GM12878 (cell line): ENCODE data around the gene ODAM. TPM values are rescaled to one million over a fixed set of nuclear protein-coding genes. Genes with fewer than 3 reads are reported as not detected.

Source experiments
- ATAC-seq: fragments of 200-7000 bp; cut with Tn5 transposase; 3 replicates; pipeline ENCODE4 v1.9.1; 2020; ENCODE audit warnings: mild to moderate bottlenecking, moderate library complexity
- BruUV-seq: library from RNA; stranded (reverse); fragments of 400-500 nt; replicated peaks from 2 replicates; lab custom pipeline; 2021; lab: Mats Ljungman, UMichigan
- CTCF ChIA-PET: fragments of 300-600 bp; sonication (Branson Sonifier 250); formaldehyde crosslinking; extraction: SDS; loops from one replicate; lab custom pipeline; 2021; ENCODE audit warnings: inconsistent platforms; lab: Yijun Ruan, JAX
- POLR2A ChIA-PET: fragments of 350-600 bp; formaldehyde crosslinking; extraction: SDS; loops from one replicate; lab custom pipeline; 2021; ENCODE audit warnings: inconsistent platforms; lab: Charles Lee
- RAD21 ChIA-PET: fragments of 300-600 bp; sonication (Branson Sonifier 250); formaldehyde crosslinking; loops from one replicate; lab custom pipeline; 2023; ENCODE audit warnings: antibody characterized with exemption; ENCODE audit not compliant: unreplicated experiment; lab: Charles Lee
- SMC1A ChIA-PET: fragments of 300-600 bp; sonication (Branson Sonifier 250); formaldehyde crosslinking; loops from one replicate; lab custom pipeline; 2023; ENCODE audit not compliant: unreplicated experiment, uncharacterized antibody; lab: Charles Lee
- DNase-seq: peaks from one replicate; pipeline ENCODE4 v3.0.0-alpha.2; 2011; ENCODE audit warnings: low read depth, low spot score
- FAIRE-seq: peaks from 3 replicates; lab custom pipeline; 2011; peaks lifted over from hg19 to GRCh38; lab: Jason Lieb, UNC
- H2AFZ ChIP-seq: 2 replicates; pipeline ENCODE4 v1.6.0; 2011; ENCODE audit warnings: low read depth, low read length, control low read depth; ENCODE audit not compliant: control insufficient read depth
- H3K27ac ChIP-seq: 2 replicates; pipeline ENCODE4 v1.5.1; 2011; ENCODE audit warnings: control low read depth; ENCODE audit not compliant: control insufficient read depth, insufficient read depth
- H3K27me3 ChIP-seq, 2 experiments: replicated peaks in 1 of 2; 2 replicates each; pipeline versions ENCODE4 v1.6.0 to v1.6.1; 2011; ENCODE audit warnings: low read length in 1 of 2; ENCODE audit not compliant: control insufficient read depth in 2 of 2, insufficient read depth in 2 of 2
- H3K36me3 ChIP-seq, 2 experiments: 2 replicates each; pipeline ENCODE4 v1.5.1; 2011; ENCODE audit warnings: low read length in 1 of 2; ENCODE audit not compliant: control insufficient read depth in 2 of 2, insufficient read depth in 2 of 2
- H3K4me1 ChIP-seq: 2 replicates; pipeline ENCODE4 v1.6.1; 2011; ENCODE audit warnings: mild to moderate bottlenecking, low read length, moderate library complexity, mixed read lengths; ENCODE audit not compliant: control insufficient read depth, insufficient read depth
- H3K4me2 ChIP-seq: 2 replicates; pipeline ENCODE4 v1.6.0; 2011; ENCODE audit warnings: control low read depth; ENCODE audit not compliant: control insufficient read depth, insufficient read depth
- H3K4me3 ChIP-seq: fragments of 200-600 bp; sonication (generic); 2 replicates; pipeline ENCODE4 v1.5.1; 2016
- H3K79me2 ChIP-seq: 2 replicates; pipeline ENCODE4 v1.6.0; 2011; ENCODE audit warnings: low read length; ENCODE audit not compliant: control insufficient read depth, insufficient read depth
- H3K9ac ChIP-seq: 2 replicates; pipeline ENCODE4 v1.8.0; 2011; ENCODE audit warnings: low read length, control low read depth, mixed read lengths; ENCODE audit not compliant: control insufficient read depth, insufficient read depth
- H3K9me3 ChIP-seq: replicated peaks from 3 replicates; pipeline ENCODE4 v1.5.1; 2011; ENCODE audit warnings: mild to moderate bottlenecking, low read length; ENCODE audit not compliant: control insufficient read depth, insufficient read depth
- H4K20me1 ChIP-seq: 2 replicates; pipeline ENCODE4 v1.6.0; 2011; ENCODE audit not compliant: control insufficient read depth, insufficient read depth
- CEBPB ChIP-seq, 2 experiments: fragments of 150-350 bp in 1 of 2; IDR thresholded peaks; 2 replicates each; pipeline ENCODE4 v1.6.1; 2012 to 2014; ENCODE audit warnings: low read depth in 2 of 2, low read length in 2 of 2, borderline replicate concordance in 1 of 2, inconsistent platforms in 1 of 2
- JUNB ChIP-seq: IDR thresholded peaks from 2 replicates; pipeline ENCODE4 v1.6.1; 2016; ENCODE audit warnings: antibody characterized with exemption, mild to moderate bottlenecking
- NR2F1 ChIP-seq: fragments of 450-650 bp; conservative IDR thresholded peaks from 2 replicates; pipeline ENCODE4 v1.6.1; 2017; ENCODE audit warnings: mild to moderate bottlenecking
- ZBED1 ChIP-seq: IDR thresholded peaks from 2 replicates; pipeline ENCODE4 v1.6.1; 2016; ENCODE audit warnings: borderline replicate concordance
- ZBTB11 ChIP-seq: fragments of 450-650 bp; formaldehyde crosslinking; IDR thresholded peaks from 2 replicates; pipeline ENCODE4 v1.5.0; 2022; ENCODE audit warnings: mild to moderate bottlenecking, missing genetic modification characterization
- WGBS: methylation state at CpG from one replicate; pipeline ENCODE4 v1.1.6; 2016; ENCODE audit warnings: low lambda C conversion rate; ENCODE audit not compliant: insufficient replicate concordance, insufficient coverage; ENCODE audit errors: missing lambda C conversion rate; 5-methylcytosine and 5-hydroxymethylcytosine counted together
- in situ Hi-C: fragments of 300-500 bp; cut with MboI; formaldehyde crosslinking; loops from 9 replicates; pipeline ENCODE4 v1.14.3; 2018; ENCODE audit warnings: mixed read lengths
- intact Hi-C: fragments of 100-400 bp; cut with micrococcal nuclease; formaldehyde crosslinking; loops from one replicate; pipeline ENCODE4 v1.14.2; 2022; ENCODE audit not compliant: unreplicated experiment
- polyA plus RNA-seq, 11 experiments: library from polyadenylated mRNA; depleted of rRNA in 4 of 11; unstranded in 6 of 11; stranded (reverse) in 5 of 11; fragments of >200 nt; fragmentation: Nextera tagmentation in 4 of 11; fragmentation: Illumina TruSeq in 1 of 11; extraction: Ambion mirVana in 4 of 11; extraction: Trizol in 1 of 11; gene quantifications; 1 replicate in 1 of 11; 2 replicates in 10 of 11; pipeline versions ENCODE4 v1.2.1 to v1.2.3, GENCODE V29; 2011 to 2016; ENCODE audit warnings: inconsistent platforms in 2 of 11, missing spikeins in 2 of 11, low read depth in 1 of 11
- total RNA-seq, 4 experiments: library from RNA; depleted of rRNA in 3 of 4; stranded (reverse); fragments of >200 nt in 3 of 4; fragmentation: Illumina TruSeq in 1 of 4; extraction: Trizol in 1 of 4; gene quantifications; 2 replicates each; pipeline versions ENCODE4 v1.2.1 to v1.2.3, GENCODE V29; 2013 to 2021
- TF ChIP-seq, protein P1 (sequence below), 3 experiments: IDR thresholded peaks in 2 of 3; conservative IDR thresholded peaks in 1 of 3; 2 replicates each; pipeline ENCODE4 v1.5.1; 2011; ENCODE audit warnings: low read depth in 3 of 3, low read length in 3 of 3, mild to moderate bottlenecking in 3 of 3, control low read depth in 2 of 3, moderate library complexity in 2 of 3, inconsistent platforms in 1 of 3, mixed read lengths in 1 of 3; ENCODE audit not compliant: control insufficient read depth in 2 of 3, insufficient read depth in 1 of 3; ENCODE audit errors: extremely low read depth in 1 of 3
- TF ChIP-seq, protein P2 (sequence below): fragments of 450-650 bp; IDR thresholded peaks from 2 replicates; pipeline ENCODE4 v1.6.1; 2017; ENCODE audit warnings: mild to moderate bottlenecking

Gene ODAM
- total and polyA plus RNA-seq, 10 of the 15 experiments (the other 5 are each of a cell fraction or from before 2014, with no cell fraction given): not detected

DNA sequence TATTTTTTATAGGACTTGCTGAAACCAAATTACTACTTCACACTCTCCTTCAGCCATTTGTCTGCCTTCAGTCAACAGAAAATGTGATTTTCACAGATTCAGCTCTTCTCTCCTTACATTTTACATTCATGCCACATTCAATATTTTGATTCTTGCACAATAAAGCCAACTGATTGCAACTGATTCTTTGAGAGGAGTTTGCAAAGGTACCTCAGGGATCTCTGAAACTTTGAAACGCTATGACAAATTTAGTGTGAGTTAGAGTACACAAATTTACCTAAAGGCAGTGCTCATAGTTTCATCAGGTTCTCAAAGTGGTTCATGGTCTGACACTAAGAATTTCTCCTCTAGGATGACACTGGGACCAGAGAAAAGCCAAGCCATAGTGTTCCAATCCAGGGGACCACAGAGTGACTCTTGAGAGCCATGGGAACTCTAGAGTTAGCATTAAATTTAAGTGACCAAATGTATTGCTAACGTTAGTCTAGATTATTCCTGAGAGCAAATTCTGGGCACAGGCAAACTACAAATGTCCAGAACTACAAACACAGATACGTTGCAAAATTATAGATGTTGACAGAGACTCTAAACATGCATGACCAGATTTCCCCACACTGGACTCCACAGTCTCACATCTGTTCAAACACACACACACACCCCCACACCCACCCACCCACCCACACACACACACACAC is 55.9 kb downstream of the ODAM start:
- H3K4me3 ChIP-seq: no peak overlapping the region
- no peak for FAIRE-seq
- DNase-seq: no peak
- no peaks in the 10 kb centered on the region for H3K36me3 ChIP-seq
- no peak overlapping the region for H3K9ac ChIP-seq
- no peak overlapping the region for H3K4me2 ChIP-seq
- ChIA-PET POLR2A (no interaction called here), RAD21 (no interaction called here), SMC1A (no interaction called here), CTCF (interaction anchor here (0.6 kb wide), 1 partner anchor 14 kb away, joined by 4 read pairs; no protein-coding TSS in a partner anchor)
- no peak overlapping the region for H2AFZ ChIP-seq
- intact Hi-C loops (no loop called here), in situ Hi-C loops (no loop called here)
- no peaks in the 10 kb centered on the region for H3K79me2 ChIP-seq
- H4K20me1 ChIP-seq: no peaks in the 10 kb centered on the region
- 0% methylated on average over 3 of the region's 3 CpGs for WGBS
- no TSS peak for BruUV-seq
- H3K9me3 ChIP-seq: no peaks in the 10 kb centered on the region
- TF ChIP-seq, protein P1, sequence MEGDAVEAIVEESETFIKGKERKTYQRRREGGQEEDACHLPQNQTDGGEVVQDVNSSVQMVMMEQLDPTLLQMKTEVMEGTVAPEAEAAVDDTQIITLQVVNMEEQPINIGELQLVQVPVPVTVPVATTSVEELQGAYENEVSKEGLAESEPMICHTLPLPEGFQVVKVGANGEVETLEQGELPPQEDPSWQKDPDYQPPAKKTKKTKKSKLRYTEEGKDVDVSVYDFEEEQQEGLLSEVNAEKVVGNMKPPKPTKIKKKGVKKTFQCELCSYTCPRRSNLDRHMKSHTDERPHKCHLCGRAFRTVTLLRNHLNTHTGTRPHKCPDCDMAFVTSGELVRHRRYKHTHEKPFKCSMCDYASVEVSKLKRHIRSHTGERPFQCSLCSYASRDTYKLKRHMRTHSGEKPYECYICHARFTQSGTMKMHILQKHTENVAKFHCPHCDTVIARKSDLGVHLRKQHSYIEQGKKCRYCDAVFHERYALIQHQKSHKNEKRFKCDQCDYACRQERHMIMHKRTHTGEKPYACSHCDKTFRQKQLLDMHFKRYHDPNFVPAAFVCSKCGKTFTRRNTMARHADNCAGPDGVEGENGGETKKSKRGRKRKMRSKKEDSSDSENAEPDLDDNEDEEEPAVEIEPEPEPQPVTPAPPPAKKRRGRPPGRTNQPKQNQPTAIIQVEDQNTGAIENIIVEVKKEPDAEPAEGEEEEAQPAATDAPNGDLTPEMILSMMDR (IDR thresholded peaks at IDR 0.05 in 2 of 3, conservative IDR thresholded peaks at IDR 0.05 in 1 of 3; ENCODE audit: control insufficient read depth in 2 of 3, extremely low read depth in 1 of 3, insufficient read depth in 1 of 3, low read depth in 3 of 3, low read length in 3 of 3): no peak
- TF ChIP-seq, protein P2, sequence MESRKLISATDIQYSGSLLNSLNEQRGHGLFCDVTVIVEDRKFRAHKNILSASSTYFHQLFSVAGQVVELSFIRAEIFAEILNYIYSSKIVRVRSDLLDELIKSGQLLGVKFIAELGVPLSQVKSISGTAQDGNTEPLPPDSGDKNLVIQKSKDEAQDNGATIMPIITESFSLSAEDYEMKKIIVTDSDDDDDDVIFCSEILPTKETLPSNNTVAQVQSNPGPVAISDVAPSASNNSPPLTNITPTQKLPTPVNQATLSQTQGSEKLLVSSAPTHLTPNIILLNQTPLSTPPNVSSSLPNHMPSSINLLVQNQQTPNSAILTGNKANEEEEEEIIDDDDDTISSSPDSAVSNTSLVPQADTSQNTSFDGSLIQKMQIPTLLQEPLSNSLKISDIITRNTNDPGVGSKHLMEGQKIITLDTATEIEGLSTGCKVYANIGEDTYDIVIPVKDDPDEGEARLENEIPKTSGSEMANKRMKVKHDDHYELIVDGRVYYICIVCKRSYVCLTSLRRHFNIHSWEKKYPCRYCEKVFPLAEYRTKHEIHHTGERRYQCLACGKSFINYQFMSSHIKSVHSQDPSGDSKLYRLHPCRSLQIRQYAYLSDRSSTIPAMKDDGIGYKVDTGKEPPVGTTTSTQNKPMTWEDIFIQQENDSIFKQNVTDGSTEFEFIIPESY: no peak
- TF ChIP-seq ZBED1: no peak
- TF ChIP-seq CEBPB (IDR thresholded peaks at IDR 0.05; ENCODE audit: borderline replicate concordance in 1 of 2, low read depth in 2 of 2, low read length in 2 of 2): no peak
- TF ChIP-seq NR2F1: no peak
- TF ChIP-seq JUNB: no peak
- TF ChIP-seq ZBTB11 (CRISPR knock-in tag): no peak
- no peak overlapping the region for H3K27ac ChIP-seq
- H3K4me1 ChIP-seq: no peaks in the 10 kb centered on the region
- no peaks in the 10 kb centered on the region for H3K27me3 ChIP-seq
- ATAC-seq: no peak
